IPS DF 4.7 (cell line): ENCODE results near the gene RCOR1.

Source experiments
- DNase-seq: peaks from one replicate; pipeline ENCODE4 v3.0.0-alpha.2; 2013; ENCODE audit warnings: low spot score; ENCODE audit errors: extremely low read depth

The RCOR1 gene

DNA sequence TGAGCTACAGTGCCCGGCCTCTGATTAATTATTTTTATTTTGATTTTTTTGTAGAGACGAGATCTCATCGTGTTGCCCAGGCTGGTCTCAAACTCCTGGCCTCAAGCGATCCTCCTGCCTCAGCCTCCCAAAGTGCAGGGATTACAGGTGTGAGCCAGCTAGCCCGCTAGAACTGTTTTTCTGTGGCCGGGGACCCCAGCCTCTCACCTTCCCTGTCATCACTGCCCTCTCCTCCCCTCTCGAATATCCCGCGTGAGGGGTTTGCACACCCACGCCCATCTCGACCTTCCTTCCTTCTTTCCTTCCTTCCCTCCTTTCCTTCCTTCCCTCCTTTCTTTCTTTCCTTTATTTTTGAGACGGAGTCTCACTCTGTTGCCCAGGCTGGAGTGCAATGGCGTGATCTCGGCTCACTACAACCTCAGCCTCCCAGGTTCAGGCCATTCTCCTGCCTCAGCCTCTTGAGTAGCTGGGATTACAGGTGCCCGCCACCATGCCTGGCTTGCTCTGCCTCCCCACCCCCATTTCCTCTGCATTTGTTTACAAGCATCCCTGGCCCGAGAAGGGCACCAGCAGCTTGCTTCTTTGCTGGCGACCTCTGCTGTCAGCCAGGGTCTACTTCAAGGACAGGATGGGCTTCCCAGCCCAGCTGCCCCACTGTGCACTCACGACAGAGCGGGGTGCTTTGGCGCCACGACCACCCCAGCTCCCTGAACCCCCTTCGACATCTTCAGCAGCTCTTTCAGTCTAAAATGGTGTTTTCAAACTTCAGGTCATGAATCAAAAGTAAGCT lies 180.5 kb downstream of the RCOR1 start:
- DNase-seq, result no peak

DNA sequence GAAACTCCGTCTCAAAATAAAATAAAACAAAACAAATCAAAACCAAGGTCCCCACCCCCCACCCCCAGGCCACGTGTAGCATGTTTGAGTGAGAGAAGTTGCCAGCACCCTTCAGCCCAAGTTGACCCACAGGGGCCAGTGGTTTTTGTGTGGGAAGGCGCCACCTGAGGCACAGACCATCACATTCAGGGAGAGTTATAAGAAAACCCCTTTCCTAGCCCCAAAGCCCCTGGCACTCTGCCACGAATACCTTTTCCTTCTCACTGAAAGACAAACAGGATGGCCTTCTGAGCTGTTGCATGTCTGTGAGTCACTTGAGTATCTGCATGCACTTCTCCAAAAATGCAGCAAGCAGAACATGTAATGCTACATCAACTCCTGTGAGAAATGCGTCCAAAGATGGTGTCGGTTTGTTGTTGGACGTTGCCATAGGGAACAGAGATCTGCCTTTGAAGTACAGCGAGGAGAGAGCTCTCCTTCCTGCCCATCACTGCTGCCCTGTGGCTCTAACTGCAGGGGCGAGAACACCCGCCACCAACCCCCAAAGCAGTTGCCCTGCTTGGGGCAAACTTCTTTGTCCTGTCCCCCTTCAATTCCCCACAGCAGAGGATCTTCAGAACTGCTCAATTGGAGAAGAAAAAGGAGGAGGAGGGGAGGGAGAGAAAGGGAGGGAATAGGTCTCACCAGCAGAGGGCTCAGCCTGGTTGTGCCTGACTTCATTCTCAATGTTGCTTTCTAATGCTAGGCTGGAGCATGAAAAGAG lies 182.1 kb downstream of the RCOR1 start:
- DNase-seq, result no peak

DNA sequence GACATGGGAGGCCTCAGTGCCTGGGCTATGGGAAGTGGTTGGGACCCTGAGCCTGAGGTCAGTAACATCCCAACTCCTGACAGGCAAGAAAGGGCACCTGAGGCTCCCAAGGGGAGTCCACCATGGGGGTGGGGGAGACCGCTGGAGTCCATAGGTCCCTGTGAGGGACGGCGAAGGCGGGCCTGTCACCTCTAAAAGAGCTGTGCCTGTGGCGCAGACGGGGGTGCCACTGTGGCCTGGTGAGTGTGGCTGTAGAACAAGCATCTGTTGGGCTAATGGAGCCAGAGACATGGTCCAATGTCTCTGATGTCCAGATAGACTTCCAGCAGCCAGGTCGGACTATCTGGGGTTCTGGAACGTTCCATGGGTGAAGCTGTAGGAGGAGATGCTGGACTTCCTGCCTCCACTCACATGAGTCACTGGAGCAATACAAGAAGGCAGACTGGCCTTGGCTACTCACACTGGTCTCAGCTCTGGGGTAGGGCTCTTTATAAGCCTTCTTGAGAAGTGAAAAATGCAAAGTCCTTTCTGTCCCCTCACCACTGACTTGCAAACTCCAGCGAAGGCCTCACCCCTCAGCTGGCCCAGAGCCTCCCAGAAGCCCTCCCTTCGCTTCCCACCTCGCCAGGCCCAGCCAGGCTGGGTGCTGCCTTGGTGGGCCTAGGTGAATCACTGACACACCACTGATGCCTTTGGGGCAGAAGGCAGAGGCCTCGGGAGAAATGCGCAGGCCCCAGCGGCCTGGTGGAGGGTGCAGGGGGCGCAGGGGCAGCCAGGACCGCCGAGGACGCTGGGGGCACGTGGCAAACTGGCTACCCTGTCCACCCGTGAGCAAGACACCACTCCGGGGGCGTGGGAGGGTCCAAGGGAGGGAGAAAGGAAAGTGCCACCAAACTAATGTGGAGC lies 183.7 kb downstream of the RCOR1 start:
- no peak for DNase-seq

DNA sequence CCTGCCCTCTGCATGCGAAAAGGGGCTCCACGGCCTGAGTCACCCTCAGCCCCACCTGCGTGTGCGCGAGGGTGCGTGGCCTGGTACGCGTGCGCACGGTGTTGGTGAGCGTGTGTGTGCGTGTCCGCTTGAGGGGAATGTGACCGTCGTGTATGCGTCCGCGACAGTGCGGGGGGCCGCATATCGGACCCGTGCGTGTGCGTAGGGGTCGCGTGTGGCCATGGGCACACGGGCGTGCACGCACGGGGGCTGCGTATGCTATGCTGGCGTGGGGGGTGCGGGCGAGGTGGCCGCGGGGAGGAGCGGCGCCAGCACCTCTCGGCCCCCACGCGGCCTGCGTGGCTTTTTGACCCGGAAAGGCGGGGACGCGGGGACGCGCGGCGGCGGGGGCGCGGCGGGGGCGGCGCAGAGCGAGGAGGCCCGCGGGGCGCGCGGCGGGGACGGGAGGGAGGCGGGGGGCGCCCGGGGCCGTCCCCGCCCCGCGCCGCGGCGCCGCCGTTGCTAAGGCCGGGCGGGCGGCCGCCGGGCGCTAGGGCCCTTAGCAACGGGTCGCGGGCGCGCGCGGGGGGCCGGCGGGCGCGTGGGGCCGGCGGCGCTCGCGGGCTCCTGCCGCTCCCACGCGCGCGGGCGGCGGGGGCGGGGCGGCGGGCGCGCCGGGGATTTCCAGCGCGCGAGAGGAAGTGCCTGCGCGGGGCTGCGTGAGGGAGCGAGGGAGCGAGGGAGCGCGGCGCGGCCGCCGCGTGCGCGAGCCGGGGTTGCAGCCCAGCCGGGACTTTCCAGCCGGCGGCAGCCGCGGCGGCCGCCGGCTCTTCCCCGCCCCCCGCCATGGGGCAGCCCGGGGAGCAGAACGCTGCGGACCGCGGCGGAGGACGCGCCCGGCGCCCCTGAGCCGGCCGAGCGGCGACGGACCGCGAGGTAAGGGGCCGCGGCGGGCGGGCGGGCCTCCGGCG lies 184.6 kb downstream of the RCOR1 start, which contains the start of gene TRAF3:
Gene TRAF3 (plus strand): TSS at position 689 of the 950 bp plus-strand sequence. CDS start 92,753 bp downstream, outside the sequence.
- DNase-seq, result no peak

DNA sequence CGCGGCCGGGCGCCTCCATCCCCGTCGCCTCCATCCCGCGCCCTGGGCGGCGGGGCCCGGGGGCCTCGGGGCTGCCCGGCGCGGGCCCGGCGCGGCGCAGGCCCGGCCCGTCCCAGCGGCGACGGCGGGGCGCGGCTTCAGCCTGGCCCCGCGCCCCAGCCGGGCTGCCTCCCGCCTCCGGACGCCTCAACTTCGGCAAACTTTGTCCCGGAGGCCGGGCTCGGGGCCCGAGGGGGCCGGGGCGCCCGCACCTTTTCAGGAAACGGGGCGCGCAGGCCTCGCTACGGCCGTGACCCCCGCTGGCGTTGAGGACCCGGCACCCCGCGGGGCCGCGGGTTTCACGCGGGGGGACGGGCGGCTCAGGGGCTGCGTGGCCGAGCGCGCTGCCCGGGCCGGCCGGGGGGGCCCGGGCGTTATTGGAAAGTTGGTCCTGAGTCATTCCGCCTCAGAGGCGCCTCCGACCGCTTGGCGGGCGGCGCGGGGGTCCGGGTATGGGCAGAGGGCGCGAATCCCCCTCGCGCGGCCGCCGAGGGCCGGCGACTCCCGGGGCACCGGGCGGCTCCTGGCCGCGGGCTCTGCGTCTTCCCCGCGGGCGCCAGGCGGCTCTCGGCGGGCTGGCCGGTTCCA lies 185.4 kb downstream of the RCOR1 start:
- DNase-seq, result no peak

DNA sequence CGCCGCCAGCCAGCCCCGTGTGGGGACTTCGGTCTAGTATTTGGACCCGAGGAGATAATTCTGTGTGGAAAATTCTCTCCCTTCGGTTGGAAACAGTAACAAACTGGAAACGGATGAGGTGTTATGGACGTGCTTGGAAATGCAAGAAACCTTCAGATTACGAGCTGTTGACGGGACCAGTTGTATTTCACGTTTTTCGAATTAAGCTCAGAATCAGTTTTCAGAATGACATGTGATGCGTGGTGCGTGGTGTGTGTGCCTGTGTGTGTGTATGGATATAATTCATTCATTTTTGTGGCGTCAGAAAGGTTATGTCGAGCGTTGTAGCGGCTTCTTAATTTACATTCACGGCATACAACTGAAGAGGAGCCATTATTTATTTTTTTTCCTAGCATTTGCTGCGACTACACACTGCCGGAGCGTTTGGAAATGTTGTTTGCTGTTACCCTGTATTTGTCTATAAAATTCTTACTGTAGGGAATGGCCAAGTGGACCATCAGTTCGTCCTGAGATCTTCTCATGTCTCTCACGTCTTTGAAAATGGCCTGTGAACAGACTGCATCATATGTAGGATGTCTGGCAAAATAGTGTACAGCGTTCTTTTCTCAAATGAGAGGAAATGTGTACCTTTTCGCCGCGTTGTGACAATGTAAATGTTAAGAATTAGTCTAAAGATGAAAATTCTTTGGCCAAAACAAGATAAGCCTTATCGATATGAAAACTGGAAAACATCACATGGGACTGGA lies 186.1 kb downstream of the RCOR1 start:
- DNase-seq, result no peak

DNA sequence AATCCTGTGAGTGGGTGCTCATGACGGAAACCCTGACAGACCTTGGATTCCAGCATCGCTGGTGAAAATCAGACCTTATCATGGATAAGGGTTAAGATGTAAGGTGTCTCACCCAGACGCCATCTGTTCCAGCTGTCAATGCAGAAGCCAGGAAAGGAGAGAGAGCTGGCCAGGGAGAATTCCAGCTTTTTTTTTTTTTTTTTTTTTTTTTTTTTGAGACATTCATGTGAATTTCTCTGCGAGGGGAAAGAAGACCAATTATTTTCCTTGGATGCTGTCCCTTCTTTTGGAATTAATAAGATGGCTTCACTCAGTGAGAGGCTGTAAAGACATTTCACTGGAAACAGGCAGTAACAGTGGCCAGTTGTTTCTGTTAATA lies 186.6 kb downstream of the RCOR1 start:
- no peak for DNase-seq

DNA sequence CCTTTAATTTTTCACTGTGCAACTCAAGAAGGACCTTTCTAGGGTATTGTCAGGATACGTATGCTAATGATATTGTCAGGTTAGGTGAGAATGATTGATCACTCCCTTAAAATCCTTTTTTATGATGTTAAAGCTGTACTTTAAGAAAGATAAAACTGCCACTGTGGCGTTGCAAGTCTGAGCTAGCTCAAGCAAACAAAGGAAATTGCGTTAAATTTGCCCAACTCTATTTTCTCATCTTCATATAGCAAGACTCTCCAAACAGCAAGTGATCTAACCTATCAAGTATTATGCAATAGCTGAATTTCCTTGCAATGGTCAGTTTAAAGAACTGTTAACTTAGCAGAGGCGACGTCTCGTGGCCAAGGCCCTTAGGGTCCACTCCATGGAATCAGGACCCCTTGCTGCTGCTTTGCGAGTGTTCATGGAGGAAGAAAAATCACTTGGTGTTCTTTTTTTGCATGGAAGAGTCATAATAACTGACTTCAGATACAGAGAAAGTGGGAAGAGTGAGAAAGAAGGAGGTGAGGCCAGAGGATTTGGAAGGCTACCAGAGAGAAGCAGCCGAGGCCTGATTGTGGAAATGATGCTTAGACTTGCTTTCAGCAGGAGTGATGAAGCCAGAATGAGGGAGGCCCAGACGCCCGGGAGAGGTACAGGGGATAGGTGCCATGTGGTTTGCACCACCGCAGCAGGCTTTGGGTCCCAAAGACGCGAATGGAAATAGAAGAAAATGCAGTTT lies 187.3 kb downstream of the RCOR1 start:
- no peak for DNase-seq
